Measurements from ENCODE around the gene CTCFL.

CTCFL gene

GRCh38 chr20:57560554-57561355, 35.8 kb upstream of the CTCFL start, which contains the start of gene PCK1:
Gene PCK1, plus strand, starts transcription at chr20:57561110. Its CDS starts 302 bp downstream, at chr20:57561412.
- no peak for DNase-seq

GRCh38 chr20:57559658-57560553, 35.0 kb upstream of the CTCFL start:
- no peak for DNase-seq

- DNase-seq = no peak
Observed at GRCh38 chr20:57559289-57559634, 34.3 kb upstream of the CTCFL start.

GRCh38 chr20:57558614-57559288, 33.8 kb upstream of the CTCFL start:
- no peak for DNase-seq

GRCh38 chr20:57557926-57558613, 33.1 kb upstream of the CTCFL start:
- DNase-seq = no peak

- no peak for DNase-seq
Observed at GRCh38 chr20:57556980-57557274, 32.0 kb upstream of the CTCFL start.

- no peak for DNase-seq
Observed at GRCh38 chr20:57555457-57556184, 30.7 kb upstream of the CTCFL start.

GRCh38 chr20:57553376-57554018, 28.6 kb upstream of the CTCFL start:
- DNase-seq = no peak

GRCh38 chr20:57552471-57552870, 27.5 kb upstream of the CTCFL start:
- DNase-seq = no peak

- no peak for DNase-seq
Observed at GRCh38 chr20:57548177-57549058, 23.5 kb upstream of the CTCFL start.

- DNase-seq = no peak
Observed at GRCh38 chr20:57546956-57547649, 22.2 kb upstream of the CTCFL start.

- no peak for DNase-seq
Observed at GRCh38 chr20:57545927-57546662, 21.2 kb upstream of the CTCFL start.

GRCh38 chr20:57544838-57545564, 20.1 kb upstream of the CTCFL start:
- DNase-seq = no peak

- DNase-seq = no peak
Observed at GRCh38 chr20:57543754-57544153, 18.8 kb upstream of the CTCFL start.

- no peak for DNase-seq
Observed at GRCh38 chr20:57540890-57541580, 16.1 kb upstream of the CTCFL start.

GRCh38 chr20:57539889-57540288, 14.9 kb upstream of the CTCFL start:
- DNase-seq = no peak

GRCh38 chr20:57537822-57538221, 12.9 kb upstream of the CTCFL start:
- no peak for DNase-seq

Data from Kasumi-1 (cell line).